Epidermal melanocyte (primary cell): ENCODE measurements around the gene PARP11.
A peak's percentile ranks its signal among the peaks of the same experiment; 100 is the strongest.

ENCODE experiments used
- DNase-seq: peaks from one replicate; pipeline ENCODE4 v3.0.0; 2011; ENCODE audit warnings: low spot score; ENCODE audit not compliant: insufficient read length

PARP11 gene

GRCh38 chr12:3872800-3873636 is at the start of gene PARP11:
Gene PARP11, minus strand, starts transcription at chr12:3873399. Its CDS starts 170 bp downstream, at chr12:3873229.
- peak; percentile 87 for DNase-seq

GRCh38 chr12:3922033-3922432 is 48.8 kb upstream of the PARP11 start:
- no peak for DNase-seq

- DNase-seq = no peak
These were observed 48.3 kb upstream of the PARP11 start for GRCh38 chr12:3921526-3921925.

- no peak for DNase-seq
These were observed 47.9 kb upstream of the PARP11 start for GRCh38 chr12:3921151-3921471.

GRCh38 chr12:3920351-3921150 is 47.4 kb upstream of the PARP11 start:
- no peak for DNase-seq

- DNase-seq = no peak
These were observed 40.1 kb upstream of the PARP11 start for GRCh38 chr12:3913278-3913677.

GRCh38 chr12:3912863-3913262 is 39.7 kb upstream of the PARP11 start:
- no peak for DNase-seq

GRCh38 chr12:3911409-3911808 is 38.2 kb upstream of the PARP11 start:
- DNase-seq = no peak

GRCh38 chr12:3905664-3906063 is 32.5 kb upstream of the PARP11 start:
- no peak for DNase-seq

GRCh38 chr12:3904999-3905398 is 31.8 kb upstream of the PARP11 start:
- no peak for DNase-seq

GRCh38 chr12:3902921-3903320 is 29.7 kb upstream of the PARP11 start:
- DNase-seq = no peak

- DNase-seq = no peak
These were observed 27.9 kb upstream of the PARP11 start for GRCh38 chr12:3901116-3901515.

GRCh38 chr12:3898756-3899155 is 25.6 kb upstream of the PARP11 start:
- DNase-seq = no peak

GRCh38 chr12:3897371-3897971 is 24.3 kb upstream of the PARP11 start:
- DNase-seq = no peak

- no peak for DNase-seq
These were observed 23.7 kb upstream of the PARP11 start for GRCh38 chr12:3896801-3897351.

GRCh38 chr12:3896356-3896755 is 23.2 kb upstream of the PARP11 start:
- no peak for DNase-seq

- no peak for DNase-seq
These were observed 19.4 kb upstream of the PARP11 start for GRCh38 chr12:3892631-3893030.

GRCh38 chr12:3891201-3891600 is 18.0 kb upstream of the PARP11 start:
- no peak for DNase-seq

GRCh38 chr12:3888659-3889058 is 15.5 kb upstream of the PARP11 start:
- DNase-seq = no peak

GRCh38 chr12:3885277-3886094 is 12.3 kb upstream of the PARP11 start:
- DNase-seq = no peak

- DNase-seq = no peak
These were observed 11.5 kb upstream of the PARP11 start for GRCh38 chr12:3884671-3885070.
